ENCODE results near the gene CAND1. TPM values are rescaled to one million over a fixed set of nuclear protein-coding genes. Genes with fewer than 3 reads are reported as not detected.

CAND1 gene
- total and polyA plus RNA-seq, 10 donors, result 14.1 to 111 (median 82.0) TPM

DNA sequence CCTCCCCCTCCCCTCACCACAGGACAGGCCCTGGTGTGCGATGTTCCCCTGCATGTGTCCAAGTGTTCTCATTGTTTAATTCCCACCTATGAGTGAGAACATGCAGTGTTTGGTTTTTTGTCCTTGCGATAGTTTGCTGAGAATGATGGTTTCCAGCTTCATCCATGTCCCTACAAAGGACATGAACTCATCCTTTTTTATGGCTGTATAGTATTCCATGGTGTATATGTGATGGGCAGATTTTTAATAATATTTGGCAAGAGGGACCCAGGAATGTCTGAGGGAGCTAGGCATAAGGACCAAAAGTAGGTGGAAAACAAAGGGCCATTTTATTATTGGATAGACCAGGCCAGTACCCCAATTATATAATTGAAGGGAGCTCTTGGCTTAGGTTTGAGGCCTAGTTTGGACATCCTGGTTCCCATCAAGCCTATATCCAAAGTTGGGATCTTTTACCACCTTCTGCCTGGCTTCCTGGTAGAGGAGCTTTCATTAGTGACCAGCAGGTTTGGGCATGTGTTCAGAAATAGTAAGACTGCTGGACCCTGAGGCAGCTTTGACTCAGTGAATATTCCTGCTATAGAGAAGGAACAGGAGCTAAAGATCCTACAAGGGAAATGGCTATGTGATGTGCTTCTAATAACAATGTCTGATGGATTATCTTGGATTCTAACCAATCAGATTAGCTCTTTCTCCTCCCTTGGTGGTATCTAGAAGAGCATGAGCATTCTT is 76.0 kb downstream of the CAND1 start:
- no peak for DNase-seq
- TF ChIP-seq POLR2A (IDR thresholded peaks at IDR 0.05), result no peak
- Histone ChIP-seq H3K9me3 (peaks cover 0 to 12% (median 1%) of the 10 kb centered on the region in 8 donors), H3K27me3 (replicated peaks in 1 of 7) (no peaks in the 10 kb centered on the region), H3K36me3 (no peaks in the 10 kb centered on the region), H3K4me3 (no peak overlapping the region), H3K27ac (no peak overlapping the region), H3K4me1 (no peaks in the 10 kb centered on the region)
- 96 to 100% (median 99%) methylated on average over 2 of the region's 2 CpGs for WGBS, 5 donors
- intact Hi-C loops (cut with DNase I; ENCODE audit: low total_unique reads), result no loop called here

GRCh38 chr12:67348683-67349082 is 79.5 kb downstream of the CAND1 start:
- H3K27me3 ChIP-seq (replicated peaks in 1 of 7), result no peaks in the 10 kb centered on the region
- WGBS, 5 donors, result 86 to 95% (median 92%) methylated on average over 2 of the region's 2 CpGs
- TF ChIP-seq, protein P1, sequence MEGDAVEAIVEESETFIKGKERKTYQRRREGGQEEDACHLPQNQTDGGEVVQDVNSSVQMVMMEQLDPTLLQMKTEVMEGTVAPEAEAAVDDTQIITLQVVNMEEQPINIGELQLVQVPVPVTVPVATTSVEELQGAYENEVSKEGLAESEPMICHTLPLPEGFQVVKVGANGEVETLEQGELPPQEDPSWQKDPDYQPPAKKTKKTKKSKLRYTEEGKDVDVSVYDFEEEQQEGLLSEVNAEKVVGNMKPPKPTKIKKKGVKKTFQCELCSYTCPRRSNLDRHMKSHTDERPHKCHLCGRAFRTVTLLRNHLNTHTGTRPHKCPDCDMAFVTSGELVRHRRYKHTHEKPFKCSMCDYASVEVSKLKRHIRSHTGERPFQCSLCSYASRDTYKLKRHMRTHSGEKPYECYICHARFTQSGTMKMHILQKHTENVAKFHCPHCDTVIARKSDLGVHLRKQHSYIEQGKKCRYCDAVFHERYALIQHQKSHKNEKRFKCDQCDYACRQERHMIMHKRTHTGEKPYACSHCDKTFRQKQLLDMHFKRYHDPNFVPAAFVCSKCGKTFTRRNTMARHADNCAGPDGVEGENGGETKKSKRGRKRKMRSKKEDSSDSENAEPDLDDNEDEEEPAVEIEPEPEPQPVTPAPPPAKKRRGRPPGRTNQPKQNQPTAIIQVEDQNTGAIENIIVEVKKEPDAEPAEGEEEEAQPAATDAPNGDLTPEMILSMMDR (IDR thresholded peaks at IDR 0.05 in 8 of 11, conservative IDR thresholded peaks at IDR 0.05 in 3 of 11), result no peak
- TF ChIP-seq POLR2AphosphoS5 (IDR thresholded peaks at IDR 0.05) (no peak), POLR2A (IDR thresholded peaks at IDR 0.05) (no peak)

DNA sequence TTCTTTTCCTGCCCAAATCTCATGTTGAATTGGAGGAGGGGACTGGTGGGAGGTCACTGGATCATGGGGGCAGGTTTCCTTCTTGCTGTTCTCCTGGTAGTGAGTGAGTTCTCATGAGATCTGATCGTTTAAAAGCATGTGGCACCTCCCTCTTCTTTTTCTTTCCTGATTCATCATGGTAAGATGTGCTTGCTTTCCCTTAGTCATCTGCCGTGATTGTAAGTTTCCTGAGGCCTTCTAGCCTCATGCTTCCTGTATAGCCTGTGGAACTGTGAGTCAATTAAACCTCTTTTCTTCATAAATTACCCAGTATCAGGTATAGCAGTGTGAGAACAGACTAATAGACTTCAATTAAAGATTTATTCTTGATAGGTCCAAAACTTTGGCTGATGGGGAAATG is 83.5 kb downstream of the CAND1 start:
- Histone ChIP-seq H3K27me3 (replicated peaks in 1 of 7) (no peaks in the 10 kb centered on the region), H3K4me3 (no peak overlapping the region), H3K27ac (no peak overlapping the region), H3K9me3 (peaks cover 0 to under 1% (median 0%) of the 10 kb centered on the region in 8 donors), H3K4me1 (peaks cover 4 to 15% (median 6%) of the 10 kb centered on the region in 6 donors), H3K36me3 (no peaks in the 10 kb centered on the region)
- WGBS, 5 donors, result 43 to 60% (median 45%) methylated on average over 2 of the region's 2 CpGs
- DNase-seq, result no peak
- TF ChIP-seq, protein P1 (IDR thresholded peaks at IDR 0.05 in 8 of 11, conservative IDR thresholded peaks at IDR 0.05 in 3 of 11), result no peak
- TF ChIP-seq POLR2AphosphoS5 (IDR thresholded peaks at IDR 0.05) (no peak), POLR2A (IDR thresholded peaks at IDR 0.05) (no peak)
- intact Hi-C loops (cut with DNase I; ENCODE audit: low total_unique reads), result no loop called here

More at GRCh38 chr12:67348683-67349082, 79.5 kb downstream of the CAND1 start:
- Histone ChIP-seq H3K36me3 (no peaks in the 10 kb centered on the region), H3K9me3 (peaks cover 0 to 6% (median 0%) of the 10 kb centered on the region in 8 donors), H3K4me3 (no peak overlapping the region), H3K4me1 (no peaks in the 10 kb centered on the region), H3K27ac (no peak overlapping the region)
- DNase-seq, result no peak
- intact Hi-C loops (cut with DNase I; ENCODE audit: low total_unique reads), result no loop called here

DNA sequence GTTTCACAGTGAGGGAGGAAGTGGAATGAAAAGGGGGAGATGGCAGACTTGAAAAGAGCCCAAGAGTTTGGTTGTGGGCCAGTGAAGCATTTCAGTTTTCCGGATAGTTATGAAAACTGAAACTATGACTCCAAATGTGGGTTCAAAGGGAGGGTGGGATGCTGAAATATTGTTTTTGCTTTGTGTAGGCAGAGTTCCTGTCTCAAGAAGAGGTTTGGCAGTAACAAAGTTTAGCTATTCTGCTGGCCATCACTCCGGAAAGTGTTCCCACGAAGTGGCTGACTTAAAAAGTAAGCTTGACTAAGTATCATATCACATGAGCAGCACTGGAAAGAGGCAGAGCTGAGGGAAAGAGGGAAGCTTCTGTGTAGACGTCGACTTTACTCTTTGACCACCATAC is 85.2 kb downstream of the CAND1 start:
- 47 to 59% (median 51%) methylated on average over 5 of the region's 5 CpGs for WGBS, 5 donors
- TF ChIP-seq POLR2A (IDR thresholded peaks at IDR 0.05) (no peak), POLR2AphosphoS5 (IDR thresholded peaks at IDR 0.05) (no peak)
- TF ChIP-seq, protein P1 (IDR thresholded peaks at IDR 0.05 in 8 of 11, conservative IDR thresholded peaks at IDR 0.05 in 3 of 11), result no peak
- H3K4me1 ChIP-seq, result peaks cover 4 to 15% (median 6%) of the 10 kb centered on the region in 6 donors
- intact Hi-C loops (cut with DNase I; ENCODE audit: low total_unique reads), result loop anchor here (2.0 kb wide), 1 partner anchor 588 kb away; no protein-coding TSS in a partner anchor
- H3K9me3 ChIP-seq, result no peaks in the 10 kb centered on the region
- H3K27me3 ChIP-seq (replicated peaks in 1 of 7), result no peaks in the 10 kb centered on the region
- no peaks in the 10 kb centered on the region for H3K36me3 ChIP-seq
- DNase-seq, result no peak
- H3K4me3 ChIP-seq, result no peak overlapping the region
- peak overlapping the region in 3 of 8 donors; percentile 13 to 33 (median 21) for H3K27ac ChIP-seq

Measured in spleen (tissue), 11 donors.